ENCODE data around the gene CCDC7.

GRCh38 chr10:32618482-32618881, 172.5 kb downstream of the CCDC7 start:
- TF ChIP-seq POLR2A (IDR thresholded peaks at IDR 0.05) (no peak), CTCF (IDR thresholded peaks at IDR 0.05) (no peak)

Measured in Peyer's patch (tissue), 4 donors.